Measurements from ENCODE around the gene EBF3. TPM values are rescaled to one million over a fixed set of nuclear protein-coding genes. Genes with fewer than 3 reads are reported as not detected.

EBF3 gene
- total RNA-seq, 1 experiment from 2014 or later: 0.22 TPM

- Histone ChIP-seq H3K23ac (ENCODE audit: insufficient read length, low read depth, low read length) (no peak overlapping the region), H3K79me2 (ENCODE audit: insufficient read depth, low read length) (no peaks in the 10 kb centered on the region), H4K91ac (ENCODE audit: insufficient read length, low read depth, low read length) (no peak overlapping the region), H3K9ac (ENCODE audit: extremely low read depth, insufficient read length, low read length) (no peak overlapping the region), H3K4me1 (ENCODE audit: insufficient read depth, low read length) (no peaks in the 10 kb centered on the region), H2BK5ac (ENCODE audit: insufficient read length, low read length) (no peak overlapping the region), H3K4ac (ENCODE audit: low read depth, low read length) (no peak overlapping the region), H3K79me1 (ENCODE audit: insufficient read depth, low read depth, low read length, poor library complexity, severe bottlenecking) (no peaks in the 10 kb centered on the region), H2AK5ac (ENCODE audit: insufficient read length, low read length) (no peak overlapping the region), H3K27me3 (ENCODE audit: insufficient read depth, low read length) (no peaks in the 10 kb centered on the region), H3K9me3 (ENCODE audit: control insufficient read depth, low read depth, low read length) (no peaks in the 10 kb centered on the region), H2AFZ (ENCODE audit: low read length) (no peak overlapping the region), H4K20me1 (ENCODE audit: control insufficient read depth, insufficient read depth, insufficient read length) (no peaks in the 10 kb centered on the region), H3K14ac (ENCODE audit: insufficient read depth, low read length) (no peak overlapping the region), H4K5ac (ENCODE audit: insufficient read length, low read depth, low read length) (no peak overlapping the region), H3K27ac (ENCODE audit: insufficient read length, low read depth, low read length) (no peak overlapping the region), H3K18ac (ENCODE audit: insufficient read length, low read depth, low read length) (no peak overlapping the region), H3K4me2 (ENCODE audit: insufficient read depth, insufficient read length, low read length) (no peak overlapping the region), H3T11ph (ENCODE audit: low read length) (no peak overlapping the region), H4K8ac (replicated peaks; ENCODE audit: insufficient read length, low read depth, low read length) (no peak overlapping the region), H3K56ac (ENCODE audit: insufficient read length, low read depth, low read length) (no peak overlapping the region), H2BK20ac (ENCODE audit: low read depth, low read length, poor library complexity, severe bottlenecking) (no peak overlapping the region), H2BK120ac (ENCODE audit: low read depth, low read length, poor library complexity, severe bottlenecking) (no peak overlapping the region), H2BK15ac (ENCODE audit: low read depth, low read length) (no peak overlapping the region), H3K23me2 (ENCODE audit: insufficient read length, low read depth, low read length, poor library complexity, severe bottlenecking) (no peaks in the 10 kb centered on the region), H2BK12ac (ENCODE audit: insufficient read length, low read depth, low read length) (no peak overlapping the region)
- TF ChIP-seq, protein P1, sequence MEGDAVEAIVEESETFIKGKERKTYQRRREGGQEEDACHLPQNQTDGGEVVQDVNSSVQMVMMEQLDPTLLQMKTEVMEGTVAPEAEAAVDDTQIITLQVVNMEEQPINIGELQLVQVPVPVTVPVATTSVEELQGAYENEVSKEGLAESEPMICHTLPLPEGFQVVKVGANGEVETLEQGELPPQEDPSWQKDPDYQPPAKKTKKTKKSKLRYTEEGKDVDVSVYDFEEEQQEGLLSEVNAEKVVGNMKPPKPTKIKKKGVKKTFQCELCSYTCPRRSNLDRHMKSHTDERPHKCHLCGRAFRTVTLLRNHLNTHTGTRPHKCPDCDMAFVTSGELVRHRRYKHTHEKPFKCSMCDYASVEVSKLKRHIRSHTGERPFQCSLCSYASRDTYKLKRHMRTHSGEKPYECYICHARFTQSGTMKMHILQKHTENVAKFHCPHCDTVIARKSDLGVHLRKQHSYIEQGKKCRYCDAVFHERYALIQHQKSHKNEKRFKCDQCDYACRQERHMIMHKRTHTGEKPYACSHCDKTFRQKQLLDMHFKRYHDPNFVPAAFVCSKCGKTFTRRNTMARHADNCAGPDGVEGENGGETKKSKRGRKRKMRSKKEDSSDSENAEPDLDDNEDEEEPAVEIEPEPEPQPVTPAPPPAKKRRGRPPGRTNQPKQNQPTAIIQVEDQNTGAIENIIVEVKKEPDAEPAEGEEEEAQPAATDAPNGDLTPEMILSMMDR (conservative IDR thresholded peaks at IDR 0.05): no peak
- Mint-ChIP-seq H3K27ac (no peak overlapping the region), H3K27me3 (ENCODE audit: low read depth) (peaks cover 45% of the 10 kb centered on the region), H3K4me1 (no peaks in the 10 kb centered on the region), H3K4me3 (no peak overlapping the region), H3K9me3 (peaks cover 5 to 11% of the 10 kb centered on the region in 2 experiments; a peak in 2 of 5 replicates), H3K36me3 (ENCODE audit: insufficient read depth in 1 of 3, low read depth in 3 of 3) (no peaks in the 10 kb centered on the region)
- no peak for DNase-seq
- WGBS (ENCODE audit: extremely low coverage, insufficient read length, low lambda C conversion rate): no CpG with 5 or more reads among the region's 14 CpGs
Measured at GRCh38 chr10:130002606-130003005, 38.5 kb upstream of the EBF3 start.
